ENCODE measurements around the gene MRPS2. TPM values are rescaled to one million over a fixed set of nuclear protein-coding genes. Genes with fewer than 3 reads are reported as not detected.
"Not testable (repeated sequence)": the region's sequence is repeated elsewhere in the genome, so short reads cannot be mapped to it uniquely, and the experiment has no call there.

Gene MRPS2
- total and polyA plus RNA-seq, 2 donors = 17.8 to 35.5 TPM

DNA sequence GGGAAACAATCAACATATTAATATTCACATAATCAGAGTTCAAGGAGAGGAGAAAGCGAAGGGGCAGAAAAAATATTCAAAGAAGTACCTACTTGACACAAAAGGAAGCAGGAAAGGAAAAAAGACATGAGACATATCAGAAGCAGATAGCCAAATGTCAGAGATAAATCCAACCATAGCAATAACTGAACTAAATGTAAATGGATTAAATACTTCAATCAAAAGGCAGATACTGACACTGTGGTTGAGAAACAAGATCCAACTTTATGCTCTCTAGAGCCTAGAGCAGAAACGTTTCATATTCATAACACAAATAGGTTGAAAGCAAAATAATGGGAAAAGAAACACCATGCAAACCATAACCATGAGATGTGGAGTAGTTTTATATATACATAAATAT is 9.0 kb downstream of the MRPS2 start:
- 94% methylated on average over 2 of the region's 2 CpGs for WGBS
- Histone ChIP-seq H3K4me1 (ENCODE audit: control insufficient read depth in 2 of 2, insufficient read depth in 2 of 2, low read length in 2 of 2) (no peaks in the 10 kb centered on the region), H3K4me3 (ENCODE audit: low read length in 2 of 2) (no peak overlapping the region), H3K9me3 (ENCODE audit: control insufficient read depth in 2 of 2, insufficient read depth in 1 of 2, low read length in 1 of 2) (peaks cover 0 to 2% of the 10 kb centered on the region in 2 donors), H3K27ac (ENCODE audit: low read depth in 1 of 2, low read length in 1 of 2) (no peak overlapping the region), H3K27me3 (ENCODE audit: control insufficient read depth in 2 of 2, insufficient read depth in 1 of 2, low read length in 1 of 2) (no peaks in the 10 kb centered on the region), H3K36me3 (ENCODE audit: control insufficient read depth in 2 of 2, insufficient read depth in 2 of 2, low read length in 1 of 2) (peaks cover 5 to 8% of the 10 kb centered on the region in 2 donors)
- DNase-seq (ENCODE audit: low read depth in 6 of 9, low spot score in 9 of 9) = no peak

GRCh38 chr9:135512241-135512603 is 11.7 kb downstream of the MRPS2 start:
- no peaks in the 10 kb centered on the region for H3K4me1 ChIP-seq (ENCODE audit: control insufficient read depth in 2 of 2, insufficient read depth in 2 of 2, low read length in 2 of 2)
- no peak for DNase-seq (ENCODE audit: low read depth in 6 of 9, low spot score in 9 of 9)
- no peak overlapping the region for H3K27ac ChIP-seq (ENCODE audit: low read depth in 1 of 2, low read length in 1 of 2)
- H3K27me3 ChIP-seq (ENCODE audit: control insufficient read depth in 2 of 2, insufficient read depth in 1 of 2, low read length in 1 of 2) = peaks cover 0 to 2% of the 10 kb centered on the region in 2 donors
- no peak overlapping the region for H3K4me3 ChIP-seq (ENCODE audit: low read length in 2 of 2)
- WGBS = 84% methylated on average over 10 of the region's 10 CpGs
- H3K9me3 ChIP-seq (ENCODE audit: control insufficient read depth in 2 of 2, insufficient read depth in 1 of 2, low read length in 1 of 2) = peaks cover 0 to 2% of the 10 kb centered on the region in 2 donors
- H3K36me3 ChIP-seq (ENCODE audit: control insufficient read depth in 2 of 2, insufficient read depth in 2 of 2, low read length in 1 of 2) = no peaks in the 10 kb centered on the region

GRCh38 chr9:135512904-135513303 is 12.4 kb downstream of the MRPS2 start:
- Histone ChIP-seq H3K9me3 (ENCODE audit: control insufficient read depth in 2 of 2, insufficient read depth in 1 of 2, low read length in 1 of 2) (no peaks in the 10 kb centered on the region), H3K4me1 (ENCODE audit: control insufficient read depth in 2 of 2, insufficient read depth in 2 of 2, low read length in 2 of 2) (no peaks in the 10 kb centered on the region), H3K27ac (ENCODE audit: low read depth in 1 of 2, low read length in 1 of 2) (no peak overlapping the region), H3K36me3 (ENCODE audit: control insufficient read depth in 2 of 2, insufficient read depth in 2 of 2, low read length in 1 of 2) (no peaks in the 10 kb centered on the region), H3K27me3 (ENCODE audit: control insufficient read depth in 2 of 2, insufficient read depth in 1 of 2, low read length in 1 of 2) (peaks cover 0 to 5% of the 10 kb centered on the region in 2 donors), H3K4me3 (ENCODE audit: low read length in 2 of 2) (no peak overlapping the region)
- no peak for DNase-seq (ENCODE audit: low read depth in 6 of 9, low spot score in 9 of 9)
- WGBS = 64% methylated on average over 7 of the region's 7 CpGs

- Histone ChIP-seq H3K27ac (ENCODE audit: low read depth in 1 of 2, low read length in 1 of 2) (no peak overlapping the region), H3K36me3 (ENCODE audit: control insufficient read depth in 2 of 2, insufficient read depth in 2 of 2, low read length in 1 of 2) (no peaks in the 10 kb centered on the region), H3K27me3 (ENCODE audit: control insufficient read depth in 2 of 2, insufficient read depth in 1 of 2, low read length in 1 of 2) (peaks cover 0 to 5% of the 10 kb centered on the region in 2 donors), H3K9me3 (ENCODE audit: control insufficient read depth in 2 of 2, insufficient read depth in 1 of 2, low read length in 1 of 2) (no peaks in the 10 kb centered on the region), H3K4me1 (ENCODE audit: control insufficient read depth in 2 of 2, insufficient read depth in 2 of 2, low read length in 2 of 2) (no peaks in the 10 kb centered on the region), H3K4me3 (ENCODE audit: low read length in 2 of 2) (no peak overlapping the region)
- DNase-seq (ENCODE audit: low read depth in 6 of 9, low spot score in 9 of 9) = no peak
- 84% methylated on average over 19 of the region's 19 CpGs for WGBS
Observed at GRCh38 chr9:135513351-135513846, 12.9 kb downstream of the MRPS2 start.

DNA sequence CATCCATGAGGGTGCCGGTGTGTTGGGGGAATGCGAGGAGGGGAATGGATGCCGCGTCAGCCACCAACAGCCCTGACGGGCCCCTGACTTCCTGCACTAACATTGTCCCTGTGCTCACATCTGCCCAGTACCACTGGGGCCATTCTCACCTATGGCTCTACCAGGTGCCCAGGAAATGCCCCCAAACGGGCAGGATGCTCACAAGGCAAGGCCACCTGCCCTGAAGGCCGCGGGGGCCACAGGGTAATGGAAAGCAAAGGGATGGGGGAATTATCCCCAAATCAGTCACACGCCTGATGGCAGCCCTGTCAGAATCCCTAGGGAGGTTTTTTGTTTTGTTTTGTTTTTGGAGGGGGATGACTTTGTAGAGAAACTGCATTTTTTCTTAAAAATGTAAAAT is 13.4 kb downstream of the MRPS2 start:
- 90% methylated on average over 9 of the region's 9 CpGs for WGBS
- not testable (repeated sequence) for H3K36me3 ChIP-seq (ENCODE audit: control insufficient read depth in 2 of 2, insufficient read depth in 2 of 2, low read length in 1 of 2); DNase-seq (ENCODE audit: low read depth in 6 of 9, low spot score in 9 of 9); H3K9me3 ChIP-seq (ENCODE audit: control insufficient read depth in 2 of 2, insufficient read depth in 1 of 2, low read length in 1 of 2); H3K4me3 ChIP-seq (ENCODE audit: low read length in 2 of 2); H3K27ac ChIP-seq (ENCODE audit: low read depth in 1 of 2, low read length in 1 of 2); H3K4me1 ChIP-seq (ENCODE audit: control insufficient read depth in 2 of 2, insufficient read depth in 2 of 2, low read length in 2 of 2); H3K27me3 ChIP-seq (ENCODE audit: control insufficient read depth in 2 of 2, insufficient read depth in 1 of 2, low read length in 1 of 2)

DNA sequence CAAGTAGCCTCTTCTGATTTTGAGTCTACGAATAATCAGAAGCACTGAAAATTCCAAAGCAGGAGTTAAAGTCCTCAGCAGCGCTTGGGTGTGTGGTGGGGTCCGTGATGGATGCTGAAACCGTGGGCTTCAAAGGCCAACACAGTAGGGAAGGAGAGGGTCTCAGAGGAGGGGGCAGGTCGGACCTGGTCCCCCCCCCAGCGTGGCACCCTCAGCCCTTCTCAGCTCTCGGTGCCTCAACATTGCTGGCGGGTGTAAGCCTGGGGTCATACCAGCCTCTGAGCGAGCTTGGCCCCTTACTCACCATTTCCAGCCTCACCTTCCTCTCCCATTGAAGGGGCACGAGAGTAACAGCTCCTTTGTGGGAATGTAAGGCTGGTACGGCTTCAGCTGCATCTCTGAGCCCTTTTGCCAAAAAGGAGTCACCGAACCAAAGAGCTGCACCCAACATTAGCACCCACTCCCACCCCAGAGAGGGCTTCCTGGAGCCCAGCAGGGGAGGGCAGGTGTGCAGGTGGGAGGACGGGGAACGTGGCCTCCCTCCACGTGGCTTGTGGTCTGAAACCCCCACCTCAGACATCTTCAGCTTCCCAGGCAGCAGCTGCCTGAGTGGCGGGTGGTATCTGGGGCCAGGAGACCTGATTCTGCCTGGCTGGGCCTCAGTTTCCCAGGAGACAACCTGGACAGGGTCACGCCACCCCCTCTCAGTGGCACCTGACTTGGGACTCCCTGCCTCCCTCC is 14.0 kb downstream of the MRPS2 start:
- no peak for DNase-seq (ENCODE audit: low read depth in 6 of 9, low spot score in 9 of 9)
- no peaks in the 10 kb centered on the region for H3K4me1 ChIP-seq (ENCODE audit: control insufficient read depth in 2 of 2, insufficient read depth in 2 of 2, low read length in 2 of 2)
- H3K27me3 ChIP-seq (ENCODE audit: control insufficient read depth in 2 of 2, insufficient read depth in 1 of 2, low read length in 1 of 2) = peaks cover 0 to 5% of the 10 kb centered on the region in 2 donors
- H3K9me3 ChIP-seq (ENCODE audit: control insufficient read depth in 2 of 2, insufficient read depth in 1 of 2, low read length in 1 of 2) = no peaks in the 10 kb centered on the region
- H3K36me3 ChIP-seq (ENCODE audit: control insufficient read depth in 2 of 2, insufficient read depth in 2 of 2, low read length in 1 of 2) = no peaks in the 10 kb centered on the region
- H3K4me3 ChIP-seq (ENCODE audit: low read length in 2 of 2) = no peak overlapping the region
- WGBS = 81% methylated on average over 16 of the region's 17 CpGs
- H3K27ac ChIP-seq (ENCODE audit: low read depth in 1 of 2, low read length in 1 of 2) = no peak overlapping the region

DNA sequence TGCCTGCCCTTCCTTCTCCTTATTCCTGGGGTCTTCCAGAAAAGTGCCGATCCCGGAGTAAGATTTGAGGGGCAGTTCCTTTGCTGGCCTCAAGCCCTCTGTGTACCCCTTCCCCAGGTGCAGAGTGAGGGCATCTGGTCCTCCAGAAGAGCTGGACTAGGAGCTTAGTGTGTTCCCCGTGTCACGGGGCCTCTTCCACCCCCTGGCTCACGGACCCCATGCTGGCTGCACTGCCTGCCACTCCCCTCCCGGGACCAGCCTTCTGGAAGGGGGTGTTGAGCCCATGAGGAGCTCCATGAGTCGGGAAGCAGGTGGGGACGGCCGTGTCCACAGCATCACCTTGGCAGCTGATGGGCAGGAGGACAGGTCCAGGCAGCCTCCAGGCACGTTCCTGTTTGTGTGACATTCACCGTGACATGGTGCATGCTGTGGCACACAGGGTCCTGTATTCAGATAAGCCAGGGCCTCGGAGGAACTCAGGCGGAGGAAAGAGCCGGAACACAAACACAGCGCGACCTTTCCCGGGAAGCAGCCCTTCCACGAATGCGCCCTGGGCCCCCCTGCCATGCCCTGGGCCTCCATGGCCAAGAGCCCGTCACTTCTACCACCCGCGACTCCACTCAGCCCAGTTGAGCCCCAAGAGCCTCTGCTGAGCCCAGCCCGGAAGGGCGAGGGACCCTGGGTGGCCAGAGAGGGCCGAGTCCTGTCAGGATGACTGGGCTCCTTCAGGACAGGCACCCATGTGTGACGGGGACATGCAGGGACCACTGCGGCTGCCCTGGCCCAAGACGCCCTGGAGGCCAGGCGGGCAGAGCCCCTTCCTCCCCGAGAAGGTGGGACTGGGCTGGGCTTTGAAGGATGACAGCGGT is 14.8 kb downstream of the MRPS2 start:
- 89% methylated on average over 31 of the region's 31 CpGs for WGBS
- no peaks in the 10 kb centered on the region for H3K36me3 ChIP-seq (ENCODE audit: control insufficient read depth in 2 of 2, insufficient read depth in 2 of 2, low read length in 1 of 2)
- peaks cover 0 to 5% of the 10 kb centered on the region in 2 donors for H3K27me3 ChIP-seq (ENCODE audit: control insufficient read depth in 2 of 2, insufficient read depth in 1 of 2, low read length in 1 of 2)
- H3K4me3 ChIP-seq (ENCODE audit: low read length in 2 of 2) = no peak overlapping the region
- no peaks in the 10 kb centered on the region for H3K4me1 ChIP-seq (ENCODE audit: control insufficient read depth in 2 of 2, insufficient read depth in 2 of 2, low read length in 2 of 2)
- DNase-seq (ENCODE audit: low read depth in 6 of 9, low spot score in 9 of 9) = no peak
- H3K27ac ChIP-seq (ENCODE audit: low read depth in 1 of 2, low read length in 1 of 2) = no peak overlapping the region
- H3K9me3 ChIP-seq (ENCODE audit: control insufficient read depth in 2 of 2, insufficient read depth in 1 of 2, low read length in 1 of 2) = no peaks in the 10 kb centered on the region

- WGBS = 55% methylated on average over 25 of the region's 25 CpGs
- H3K4me1 ChIP-seq (ENCODE audit: control insufficient read depth in 2 of 2, insufficient read depth in 2 of 2, low read length in 2 of 2) = no peaks in the 10 kb centered on the region
- H3K27me3 ChIP-seq (ENCODE audit: control insufficient read depth in 2 of 2, insufficient read depth in 1 of 2, low read length in 1 of 2) = peaks cover 0 to 5% of the 10 kb centered on the region in 2 donors
- H3K9me3 ChIP-seq (ENCODE audit: control insufficient read depth in 2 of 2, insufficient read depth in 1 of 2, low read length in 1 of 2) = no peaks in the 10 kb centered on the region
- no peak for DNase-seq (ENCODE audit: low read depth in 6 of 9, low spot score in 9 of 9)
- H3K36me3 ChIP-seq (ENCODE audit: control insufficient read depth in 2 of 2, insufficient read depth in 2 of 2, low read length in 1 of 2) = no peaks in the 10 kb centered on the region
- H3K27ac ChIP-seq (ENCODE audit: low read depth in 1 of 2, low read length in 1 of 2) = no peak overlapping the region
- H3K4me3 ChIP-seq (ENCODE audit: low read length in 2 of 2) = no peak overlapping the region
Observed at GRCh38 chr9:135516132-135516860, 15.8 kb downstream of the MRPS2 start.
